GM18511 (cell line): ENCODE results near the gene TTC21A.

Experiments
- ATAC-seq: cut with Tn5 transposase; IDR thresholded peaks from one replicate; pipeline ENCODE4 v1.9.1; 2021; ENCODE audit warnings: mild to moderate bottlenecking, moderate library complexity; ENCODE audit not compliant: unreplicated experiment

Gene TTC21A

GRCh38 chr3:39136533-39137434 lies 29.3 kb downstream of the TTC21A start:
- ATAC-seq = no peak

DNA sequence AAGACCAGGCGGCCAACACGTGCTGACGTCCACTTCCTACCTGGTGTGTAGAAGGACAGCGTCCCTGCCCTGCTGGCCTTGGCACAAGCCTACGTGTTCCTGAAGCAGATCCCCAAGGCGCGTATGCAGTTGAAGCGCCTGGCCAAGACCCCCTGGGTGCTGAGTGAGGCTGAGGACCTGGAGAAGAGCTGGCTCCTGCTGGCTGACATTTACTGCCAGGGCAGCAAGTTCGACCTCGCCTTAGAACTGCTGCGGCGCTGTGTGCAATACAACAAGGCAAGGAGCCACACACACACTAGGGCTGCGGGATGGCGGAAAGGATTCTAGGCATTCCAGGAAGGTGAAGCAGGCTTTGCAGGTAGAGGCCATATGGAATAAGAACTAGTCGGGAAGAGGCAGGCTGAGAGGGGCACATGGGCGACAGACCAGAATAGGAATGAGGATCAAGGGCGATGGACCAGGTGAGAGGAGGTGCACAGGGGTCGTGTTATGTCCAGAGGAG lies 30.0 kb downstream of the TTC21A start:
- ATAC-seq = no peak

DNA sequence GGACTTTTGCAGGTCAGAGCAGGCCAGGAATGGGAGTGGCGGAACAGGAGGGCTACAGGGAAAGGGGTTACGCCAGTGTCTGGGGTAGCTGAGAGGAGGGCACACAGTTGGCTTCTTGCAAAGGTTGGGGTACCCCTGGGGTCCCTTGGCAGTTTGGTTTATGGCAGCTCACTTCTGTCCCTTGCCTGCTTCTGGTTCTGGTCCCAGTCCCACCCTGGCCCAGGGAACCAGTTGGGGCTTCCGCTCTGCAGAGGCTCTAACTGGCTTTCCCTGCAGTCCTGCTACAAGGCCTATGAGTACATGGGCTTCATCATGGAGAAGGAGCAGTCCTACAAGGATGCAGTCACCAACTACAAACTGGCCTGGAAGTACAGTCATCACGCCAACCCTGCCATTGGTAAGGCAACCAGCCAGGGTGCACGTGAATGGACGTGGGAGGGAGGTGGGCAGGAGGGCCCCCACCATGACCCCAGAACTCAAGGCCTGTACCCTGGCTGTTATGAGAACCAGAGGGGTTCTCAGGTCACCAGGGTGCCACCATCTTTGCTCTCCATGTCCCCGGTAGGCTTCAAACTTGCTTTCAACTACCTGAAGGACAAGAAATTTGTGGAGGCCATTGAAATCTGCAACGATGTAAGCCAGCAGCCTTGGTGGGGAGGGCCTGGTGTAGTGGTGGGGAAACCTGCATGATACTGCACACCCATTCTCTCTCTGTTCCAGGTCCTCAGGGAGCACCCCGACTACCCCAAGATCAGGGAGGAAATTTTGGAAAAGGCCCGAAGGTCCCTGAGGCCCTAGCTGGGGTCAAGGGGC lies 30.7 kb downstream of the TTC21A start:
- no peak for ATAC-seq

DNA sequence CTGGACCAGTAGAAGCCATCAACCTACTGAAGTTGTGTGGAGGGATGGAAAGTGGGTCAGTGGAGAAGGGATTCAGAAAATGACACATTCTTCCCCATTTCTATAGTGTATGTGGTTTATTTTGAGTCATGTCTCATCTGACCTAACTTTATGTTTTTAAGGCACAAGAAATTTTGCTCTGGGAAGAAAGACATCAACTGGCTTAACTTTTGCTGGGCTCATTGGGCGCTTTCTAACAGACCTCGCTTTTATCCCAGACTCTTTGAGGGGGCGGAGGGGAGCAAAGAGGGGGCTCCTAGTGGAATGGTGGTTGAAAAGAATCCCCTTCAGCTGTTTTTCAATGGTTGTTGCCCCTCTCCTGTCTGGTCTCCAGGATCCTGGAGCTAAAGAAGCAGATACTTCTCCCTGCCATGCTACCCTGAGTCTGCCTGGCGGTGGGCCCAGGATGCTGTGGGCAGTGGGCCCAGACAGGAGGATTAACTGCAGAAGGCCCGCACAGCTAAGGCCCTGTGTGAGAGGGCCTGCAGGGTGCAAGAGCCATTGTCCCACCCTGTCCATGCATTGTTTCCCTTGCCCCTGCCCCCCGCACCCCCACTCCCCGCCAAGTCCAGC lies 31.4 kb downstream of the TTC21A start:
- no peak for ATAC-seq

GRCh38 chr3:39139442-39139841 lies 32.0 kb downstream of the TTC21A start:
- ATAC-seq = no peak

- no peak for ATAC-seq
Observed at GRCh38 chr3:39140341-39140971, 33.0 kb downstream of the TTC21A start.

- ATAC-seq = no peak
Observed at GRCh38 chr3:39141171-39141995, 33.9 kb downstream of the TTC21A start.

DNA sequence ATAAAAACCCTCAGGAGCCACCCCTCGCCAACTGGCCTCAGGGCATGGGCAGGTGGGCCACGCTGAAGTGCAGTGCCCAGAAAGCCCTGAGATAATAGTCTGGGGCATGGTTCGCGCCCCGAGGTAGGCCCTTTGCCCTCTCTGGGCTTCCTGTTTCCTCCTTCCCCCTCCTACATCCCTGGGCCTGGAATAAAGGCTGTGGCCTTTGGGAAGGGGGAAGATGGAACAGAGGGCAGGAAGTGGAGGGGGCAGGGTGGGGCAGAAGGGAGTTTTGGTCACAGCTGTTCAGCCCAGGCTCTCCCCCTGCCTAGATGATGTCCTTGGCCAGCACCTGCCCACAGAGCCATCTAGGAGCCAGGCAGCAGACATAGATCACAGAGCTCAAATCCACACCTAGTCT lies 34.6 kb downstream of the TTC21A start:
- ATAC-seq = no peak

DNA sequence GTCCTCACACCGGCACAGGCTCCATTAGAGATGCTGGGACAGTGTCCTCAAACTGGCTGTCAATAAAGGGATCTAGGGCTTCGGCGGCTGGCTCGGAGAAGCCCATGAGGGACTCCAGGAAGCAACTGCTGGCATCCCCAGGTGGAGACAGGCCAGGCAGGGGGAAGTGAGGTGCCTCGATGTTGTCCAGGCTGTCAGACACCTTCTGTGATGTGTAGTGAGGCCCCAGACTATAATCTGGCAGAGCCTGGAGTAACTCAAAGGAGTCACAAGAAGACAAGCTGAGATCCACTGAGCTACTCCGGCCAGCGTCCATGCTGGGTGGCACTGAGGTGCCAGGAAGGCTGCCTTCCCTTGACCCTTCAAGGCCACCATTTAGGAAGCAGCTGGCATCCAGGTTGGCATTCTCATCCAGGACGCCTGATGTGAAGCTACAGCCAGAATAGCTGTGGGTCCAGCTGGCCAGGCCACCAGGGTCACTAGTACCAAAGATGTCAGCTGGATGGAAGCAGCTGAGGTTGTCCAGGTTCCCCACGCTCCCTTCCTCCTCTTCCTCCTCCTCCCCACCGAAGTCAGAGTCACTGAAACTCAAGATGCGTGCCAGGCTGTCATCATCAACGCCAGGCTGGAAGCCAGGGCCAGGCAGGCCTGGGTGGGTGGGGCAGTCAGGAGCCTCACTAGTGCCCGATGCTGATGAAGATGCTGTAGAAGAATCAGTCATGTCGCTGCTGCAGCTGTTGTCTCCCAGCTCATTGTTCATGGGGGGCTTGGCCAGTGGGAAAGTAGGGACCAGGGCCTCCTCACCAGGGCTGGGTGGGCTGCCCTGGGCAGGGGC lies 35.8 kb downstream of the TTC21A start:
- no peak for ATAC-seq

- ATAC-seq = no peak
Observed at GRCh38 chr3:39144095-39144747, 36.7 kb downstream of the TTC21A start.

DNA sequence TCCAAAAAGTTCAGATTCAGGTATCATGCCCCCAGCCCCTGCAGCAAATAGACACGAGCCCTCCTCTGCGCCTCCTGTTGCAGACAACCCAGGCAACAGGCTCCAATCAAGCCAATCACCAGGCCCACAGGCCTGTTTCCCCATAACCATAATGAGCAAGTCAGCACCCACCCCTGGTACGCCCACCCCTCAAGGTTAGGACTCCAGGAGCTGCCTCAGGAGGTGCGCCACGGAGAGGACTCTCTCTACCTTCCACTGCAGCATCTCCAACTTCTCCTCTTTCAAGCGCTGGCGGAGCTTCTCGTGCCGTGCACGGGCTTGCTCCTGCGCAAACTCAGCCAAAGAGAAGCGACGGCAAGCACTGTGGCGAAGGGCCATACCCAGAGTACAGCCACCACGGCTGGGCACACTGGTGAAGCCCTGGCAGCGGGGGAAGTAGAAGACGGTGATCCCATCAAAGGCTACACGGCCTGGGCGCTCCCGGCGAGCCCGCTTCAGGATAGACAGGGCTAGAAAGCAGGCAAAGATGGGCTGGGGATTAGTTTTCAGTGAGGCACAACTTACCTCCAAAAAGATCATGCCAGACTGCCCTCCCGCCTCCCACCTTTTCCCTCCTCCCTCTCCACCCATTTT lies 37.4 kb downstream of the TTC21A start:
- no peak for ATAC-seq

DNA sequence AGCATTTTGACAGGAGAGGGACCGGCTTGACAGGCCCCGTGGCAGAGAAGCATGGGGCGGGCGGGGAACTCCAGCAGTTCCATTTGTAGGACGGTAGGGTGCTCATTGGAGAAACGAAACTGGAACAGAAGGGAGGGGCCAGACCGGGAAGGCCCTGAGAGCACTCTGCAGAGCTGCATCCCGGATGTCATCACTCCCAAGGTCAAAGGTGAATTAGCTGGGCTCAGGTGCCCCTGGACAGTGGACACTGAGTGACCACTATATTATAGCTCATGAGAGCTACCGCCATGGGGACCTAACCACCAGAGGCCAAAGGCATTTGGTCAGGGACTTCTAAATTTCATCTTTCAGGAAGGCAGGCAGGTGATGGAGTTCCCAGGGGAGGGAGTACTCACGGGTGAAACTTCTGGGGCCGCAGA lies 38.6 kb downstream of the TTC21A start:
- no peak for ATAC-seq

DNA sequence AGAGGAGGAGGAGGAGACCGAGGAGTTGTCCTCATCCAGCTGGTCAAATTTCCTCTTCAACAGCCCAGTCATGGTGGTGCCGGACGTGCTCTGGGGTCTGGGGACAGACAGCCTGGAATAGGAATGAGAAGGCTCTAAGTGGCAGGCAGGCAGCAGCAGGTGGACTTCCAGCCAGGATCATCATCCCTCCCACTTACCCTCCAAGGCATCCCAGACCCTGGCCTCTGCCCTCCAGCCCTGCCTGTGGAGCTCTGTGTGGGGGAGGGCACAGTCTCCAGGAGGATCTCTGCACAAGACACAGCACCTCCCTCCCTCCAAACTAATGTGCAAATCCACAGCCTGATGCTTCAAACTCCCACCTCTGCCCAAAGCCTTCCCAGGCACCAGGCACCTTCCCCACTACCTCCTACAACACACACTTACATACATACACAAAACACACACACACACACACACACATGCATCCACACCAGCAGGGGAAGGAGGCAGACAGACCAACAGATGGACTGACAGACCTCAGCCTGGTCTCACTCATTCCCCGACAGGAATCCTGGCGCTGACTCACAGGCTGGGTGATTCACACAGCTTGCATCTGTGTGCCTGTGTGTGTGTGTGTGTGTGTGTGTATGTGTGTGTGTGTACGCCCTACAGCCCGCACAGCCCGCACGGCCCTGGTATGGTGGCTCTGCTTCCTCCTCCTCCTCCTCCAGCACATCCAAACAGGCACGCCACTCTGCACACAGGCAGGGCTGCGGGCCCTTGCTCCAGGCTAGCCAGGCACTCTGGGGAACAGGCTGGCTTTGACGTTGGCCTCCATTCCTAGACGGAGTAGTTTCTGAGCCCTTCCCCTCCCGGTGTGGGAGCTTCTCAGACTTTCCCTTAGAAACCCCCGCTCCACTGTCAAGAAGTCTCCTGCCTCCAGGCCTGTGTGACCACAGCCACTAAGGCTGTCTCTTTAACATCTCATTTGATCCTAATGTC lies 39.4 kb downstream of the TTC21A start:
- ATAC-seq = peak; percentile 20

DNA sequence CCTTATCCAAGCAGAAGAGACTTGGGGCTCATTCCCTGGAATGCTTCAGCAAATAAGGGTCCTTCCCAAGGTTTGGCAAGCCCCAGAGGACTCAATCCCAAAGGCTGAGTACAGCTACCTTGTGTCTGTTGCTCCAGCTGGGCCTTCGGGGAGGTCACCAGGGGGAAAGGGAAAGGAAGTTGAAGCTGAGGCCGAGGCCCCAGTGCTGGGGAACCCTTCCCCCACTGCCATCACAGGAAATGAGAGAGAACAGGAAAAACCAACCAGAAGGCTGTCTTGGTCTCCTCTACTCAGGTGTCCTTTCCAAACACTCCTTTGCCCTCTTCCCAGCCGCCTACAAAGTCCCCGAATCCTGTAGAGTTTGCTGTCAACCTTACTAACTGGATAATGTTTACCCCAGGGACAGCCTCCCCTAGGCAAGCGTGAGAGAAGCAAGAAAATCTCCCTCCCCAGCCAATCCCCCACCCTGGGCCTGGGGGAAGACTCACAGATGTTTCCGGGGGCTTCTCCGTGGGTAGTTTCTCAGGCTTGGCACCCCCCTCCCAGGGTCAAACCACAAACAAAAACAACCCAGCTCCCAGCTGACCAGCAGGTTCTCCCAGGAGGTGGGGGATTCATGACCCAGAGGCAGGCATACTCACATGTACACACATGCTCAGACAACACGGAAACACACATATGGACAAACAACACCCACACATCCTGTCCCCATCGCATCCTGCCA lies 40.4 kb downstream of the TTC21A start:
- peak; percentile 32 for ATAC-seq

DNA sequence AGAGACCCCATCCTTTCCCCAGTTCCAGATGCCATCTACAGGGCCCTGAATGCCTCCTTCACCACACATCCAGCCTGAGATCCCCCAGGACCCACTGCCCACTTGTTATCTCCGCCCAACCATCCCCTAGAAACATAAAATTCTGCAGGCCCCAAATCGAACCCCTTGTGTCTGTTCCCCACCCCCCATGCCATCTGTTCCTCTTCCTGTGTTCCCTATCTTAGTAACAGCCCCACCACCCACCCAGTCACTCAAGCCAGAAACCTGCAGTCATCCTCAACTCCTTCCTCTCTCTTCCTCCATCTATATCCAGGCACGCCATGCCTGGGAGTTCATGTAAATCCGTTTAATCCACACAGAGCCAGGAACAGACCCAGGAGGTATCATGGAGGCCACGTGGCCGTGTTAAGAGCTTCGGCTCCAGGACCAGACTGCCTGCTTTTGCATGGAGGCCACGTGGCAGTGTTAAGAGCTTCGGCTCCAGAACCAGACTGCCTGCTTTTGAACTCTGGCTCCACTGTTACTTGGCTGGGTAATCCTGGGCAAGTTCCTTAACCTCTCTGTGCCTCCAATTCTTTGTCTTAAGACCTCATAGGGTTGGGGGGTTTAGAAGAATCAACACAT lies 41.1 kb downstream of the TTC21A start:
- no peak for ATAC-seq

GRCh38 chr3:39149059-39149455 lies 41.6 kb downstream of the TTC21A start:
- no peak for ATAC-seq
